GM04503 (cell line): ENCODE data around the gene SLC25A29.

Source experiments
- DNase-seq: peaks from one replicate; pipeline ENCODE4 v3.0.0-alpha.2; 2012; ENCODE audit warnings: low read depth

The SLC25A29 gene

GRCh38 chr14:100332071-100332639 is 25.9 kb upstream of the SLC25A29 start:
- DNase-seq: no peak

GRCh38 chr14:100330388-100330931 is 24.2 kb upstream of the SLC25A29 start:
- DNase-seq: no peak

- DNase-seq: no peak
These were observed 23.7 kb upstream of the SLC25A29 start for GRCh38 chr14:100330007-100330344.

GRCh38 chr14:100329233-100330006 is 23.2 kb upstream of the SLC25A29 start:
- DNase-seq: no peak

GRCh38 chr14:100328495-100329163 is 22.4 kb upstream of the SLC25A29 start:
- DNase-seq: no peak

GRCh38 chr14:100327128-100327527 is 20.9 kb upstream of the SLC25A29 start:
- DNase-seq: no peak

GRCh38 chr14:100325958-100326357 is 19.7 kb upstream of the SLC25A29 start:
- no peak for DNase-seq

- no peak for DNase-seq
These were observed 19.0 kb upstream of the SLC25A29 start for GRCh38 chr14:100325231-100325632.

- no peak for DNase-seq
These were observed 17.7 kb upstream of the SLC25A29 start for GRCh38 chr14:100323942-100324307.

GRCh38 chr14:100323121-100323941 is 17.1 kb upstream of the SLC25A29 start, which contains the start of gene SLC25A47:
SLC25A47 (plus strand) TSS chr14:100323339; CDS start chr14:100323415, 76 bp downstream.
- no peak for DNase-seq

- DNase-seq: no peak
These were observed 16.1 kb upstream of the SLC25A29 start for GRCh38 chr14:100322138-100322957.

GRCh38 chr14:100321473-100322137 is 15.4 kb upstream of the SLC25A29 start:
- DNase-seq: no peak

- DNase-seq: no peak
These were observed 14.1 kb upstream of the SLC25A29 start for GRCh38 chr14:100320157-100320856.

- DNase-seq: no peak
These were observed 11.9 kb upstream of the SLC25A29 start for GRCh38 chr14:100317912-100318808.

- DNase-seq: no peak
These were observed 11.1 kb upstream of the SLC25A29 start for GRCh38 chr14:100317389-100317788.

GRCh38 chr14:100314724-100315123 is 8.5 kb upstream of the SLC25A29 start:
- no peak for DNase-seq

GRCh38 chr14:100313464-100314230 is 7.4 kb upstream of the SLC25A29 start:
- DNase-seq: no peak

GRCh38 chr14:100312877-100313400 is 6.7 kb upstream of the SLC25A29 start:
- no peak for DNase-seq
